ENCODE measurements around the gene ZNF462. TPM values are rescaled to one million over a fixed set of nuclear protein-coding genes. Genes with fewer than 3 reads are reported as not detected.

ZNF462 gene
- total RNA-seq, 6 experiments from 2014 or later, result 0.93 to 4.0 (median 2.9) TPM

GRCh38 chr9:106962122-106962521 is 99.2 kb downstream of the ZNF462 start:
- Histone ChIP-seq H3K27me3 (no peaks in the 10 kb centered on the region), H3K4me3 (no peak overlapping the region), H3K27ac (peak overlapping the region in 1 of 3 donors; percentile 16), H3K9me3 (peaks cover 0 to 4% (median 0%) of the 10 kb centered on the region in 4 donors), H3K36me3 (no peaks in the 10 kb centered on the region), H3K4me1 (no peaks in the 10 kb centered on the region)
- DNase-seq (no peak), ATAC-seq (no peak)
- intact Hi-C loops (cut with DNase I), result no loop called here
- TF ChIP-seq CTCF (IDR thresholded peaks at IDR 0.05) (no peak), POLR2A (IDR thresholded peaks at IDR 0.05) (no peak)
- 36% methylated on average over 2 of the region's 2 CpGs for WGBS (ENCODE audit: insufficient coverage, low coverage, low lambda C conversion rate, missing lambda C conversion rate)

GRCh38 chr9:106962615-106963363 is 99.8 kb downstream of the ZNF462 start:
- 55% methylated on average over 8 of the region's 8 CpGs for WGBS (ENCODE audit: insufficient coverage, low coverage, low lambda C conversion rate, missing lambda C conversion rate)
- intact Hi-C loops (cut with DNase I), result no loop called here
- H3K36me3 ChIP-seq, result no peaks in the 10 kb centered on the region
- H3K4me3 ChIP-seq, result no peak overlapping the region
- H3K27me3 ChIP-seq, result no peaks in the 10 kb centered on the region
- H3K9me3 ChIP-seq, result no peaks in the 10 kb centered on the region
- TF ChIP-seq CTCF (IDR thresholded peaks at IDR 0.05), result no peak
- TF ChIP-seq POLR2A (IDR thresholded peaks at IDR 0.05), result no peak
- peak overlapping the region in 2 of 3 donors; percentile 16 to 24 for H3K27ac ChIP-seq
- H3K4me1 ChIP-seq, result no peaks in the 10 kb centered on the region
- peak; percentile 78 to 94 (median 87) for ATAC-seq
- no peak for DNase-seq

GRCh38 chr9:106963684-106964083 is 100.7 kb downstream of the ZNF462 start:
- Histone ChIP-seq H3K9me3 (no peaks in the 10 kb centered on the region), H3K27ac (peak overlapping the region in 2 of 3 donors; percentile 4 to 24), H3K4me3 (no peak overlapping the region), H3K4me1 (no peaks in the 10 kb centered on the region), H3K36me3 (no peaks in the 10 kb centered on the region), H3K27me3 (no peaks in the 10 kb centered on the region)
- 38% methylated on average over 3 of the region's 3 CpGs for whole genome bisulfite sequencing (ENCODE audit: insufficient coverage, low coverage, low lambda C conversion rate, missing lambda C conversion rate)
- ATAC-seq, result no peak
- no peak for TF ChIP-seq CTCF (IDR thresholded peaks at IDR 0.05)
- no peak for TF ChIP-seq POLR2A (IDR thresholded peaks at IDR 0.05)
- DNase-seq, result no peak
- intact Hi-C loops (cut with DNase I), result no loop called here

- Histone ChIP-seq H3K36me3 (no peaks in the 10 kb centered on the region), H3K27ac (no peak overlapping the region), H3K4me1 (no peaks in the 10 kb centered on the region), H3K4me3 (no peak overlapping the region), H3K27me3 (no peaks in the 10 kb centered on the region), H3K9me3 (no peaks in the 10 kb centered on the region)
- ATAC-seq (no peak), DNase-seq (no peak)
- intact Hi-C loops (cut with DNase I), result no loop called here
- TF ChIP-seq CTCF (IDR thresholded peaks at IDR 0.05) (no peak), POLR2A (IDR thresholded peaks at IDR 0.05) (no peak)
- 69% methylated on average over 2 of the region's 2 CpGs for WGBS (ENCODE audit: insufficient coverage, low coverage, low lambda C conversion rate, missing lambda C conversion rate)
Observed at GRCh38 chr9:106964329-106964728, 101.4 kb downstream of the ZNF462 start.
